Uterus (tissue), 4 donors: ENCODE measurements around the gene PNKD. TPM values are rescaled to one million over a fixed set of nuclear protein-coding genes. Genes with fewer than 3 reads are reported as not detected.
A peak's percentile ranks its signal among the peaks of the same experiment; 100 is the strongest.

Experiments used
- DNase-seq, 2 donors: peaks; one replicate each; pipeline ENCODE4 v3.0.0-alpha.2; 2019 to 2020
- H3K27ac ChIP-seq, 2 donors: fragments of 200-600 bp; sonication (generic); 1 replicate in 1 of 2; 2 replicates in 1 of 2; pipeline ENCODE4 v1.5.1; 2016 to 2018
- H3K27me3 ChIP-seq, 2 donors: fragments of 200-600 bp; sonication (generic); one replicate each; pipeline ENCODE4 v1.5.1; 2018 to 2019; ENCODE audit warnings: control low read depth in 1 of 2
- H3K36me3 ChIP-seq, 2 donors: fragments of 200-600 bp; sonication (generic); one replicate each; pipeline ENCODE4 v1.5.1; 2019; ENCODE audit warnings: control low read depth in 1 of 2
- H3K4me1 ChIP-seq, 2 donors: fragments of 200-600 bp; sonication (generic); one replicate each; pipeline ENCODE4 v1.5.1; 2018 to 2019; ENCODE audit warnings: control low read depth in 1 of 2
- H3K4me3 ChIP-seq, 2 donors: fragments of 200-600 bp; sonication (generic); 1 replicate in 1 of 2; 2 replicates in 1 of 2; pipeline ENCODE4 v1.5.1; 2018 to 2019; ENCODE audit warnings: mild to moderate bottlenecking in 1 of 2
- H3K9me3 ChIP-seq, 2 donors: fragments of 200-600 bp; sonication (generic); one replicate each; pipeline ENCODE4 v1.5.1; 2019; ENCODE audit warnings: control low read depth in 1 of 2
- POLR2A ChIP-seq, 2 donors: fragments of 450-650 bp; IDR thresholded peaks; one replicate each; pipeline ENCODE4 v1.6.1; 2016; ENCODE audit warnings: antibody characterized with exemption in 2 of 2, mild to moderate bottlenecking in 1 of 2, moderate library complexity in 1 of 2
- intact Hi-C: fragments of 100-400 bp; cut with DNase I; formaldehyde crosslinking; loops from one replicate; pipeline ENCODE4 v1.15.1; 2023; ENCODE audit warnings: low total_unique reads
- total RNA-seq, 4 donors: library from RNA; depleted of rRNA in 3 of 4; stranded (reverse); fragments of >200 nt in 3 of 4; gene quantifications; one replicate each; pipeline versions ENCODE4 v1.1.0 to v1.2.4, GENCODE V29; 2014 to 2023
- TF ChIP-seq, protein P1 (sequence below), 4 experiments: fragments of 200-600 bp in 2 of 4; fragments of 450-650 bp in 2 of 4; sonication (generic) in 2 of 4; IDR thresholded peaks; one replicate each; pipeline ENCODE4 v1.5.1; 2016 to 2019; ENCODE audit warnings: antibody characterized with exemption in 4 of 4, mild to moderate bottlenecking in 2 of 4, moderate library complexity in 1 of 4
- donor health status: DM: yes; HTN: yes; CAD: no.

PNKD gene
- total RNA-seq, 4 donors from 2014 or later, result 11.8 to 47.8 (median 31.7) TPM

GRCh38 chr2:218228366-218229090 is 41.8 kb upstream of the PNKD start:
- H3K27me3 ChIP-seq, result no peaks in the 10 kb centered on the region
- DNase-seq, result no peak
- no peak overlapping the region for H3K4me3 ChIP-seq
- peaks cover 0 to 5% of the 10 kb centered on the region in 2 donors for H3K4me1 ChIP-seq
- intact Hi-C loops, result no loop called here
- H3K9me3 ChIP-seq, result no peaks in the 10 kb centered on the region
- peak overlapping the region; percentile 51 to 56 for H3K27ac ChIP-seq
- no peaks in the 10 kb centered on the region for H3K36me3 ChIP-seq
- no peak for TF ChIP-seq POLR2A (IDR thresholded peaks at IDR 0.05)
- TF ChIP-seq, protein P1, sequence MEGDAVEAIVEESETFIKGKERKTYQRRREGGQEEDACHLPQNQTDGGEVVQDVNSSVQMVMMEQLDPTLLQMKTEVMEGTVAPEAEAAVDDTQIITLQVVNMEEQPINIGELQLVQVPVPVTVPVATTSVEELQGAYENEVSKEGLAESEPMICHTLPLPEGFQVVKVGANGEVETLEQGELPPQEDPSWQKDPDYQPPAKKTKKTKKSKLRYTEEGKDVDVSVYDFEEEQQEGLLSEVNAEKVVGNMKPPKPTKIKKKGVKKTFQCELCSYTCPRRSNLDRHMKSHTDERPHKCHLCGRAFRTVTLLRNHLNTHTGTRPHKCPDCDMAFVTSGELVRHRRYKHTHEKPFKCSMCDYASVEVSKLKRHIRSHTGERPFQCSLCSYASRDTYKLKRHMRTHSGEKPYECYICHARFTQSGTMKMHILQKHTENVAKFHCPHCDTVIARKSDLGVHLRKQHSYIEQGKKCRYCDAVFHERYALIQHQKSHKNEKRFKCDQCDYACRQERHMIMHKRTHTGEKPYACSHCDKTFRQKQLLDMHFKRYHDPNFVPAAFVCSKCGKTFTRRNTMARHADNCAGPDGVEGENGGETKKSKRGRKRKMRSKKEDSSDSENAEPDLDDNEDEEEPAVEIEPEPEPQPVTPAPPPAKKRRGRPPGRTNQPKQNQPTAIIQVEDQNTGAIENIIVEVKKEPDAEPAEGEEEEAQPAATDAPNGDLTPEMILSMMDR (IDR thresholded peaks at IDR 0.05), result no peak

DNA sequence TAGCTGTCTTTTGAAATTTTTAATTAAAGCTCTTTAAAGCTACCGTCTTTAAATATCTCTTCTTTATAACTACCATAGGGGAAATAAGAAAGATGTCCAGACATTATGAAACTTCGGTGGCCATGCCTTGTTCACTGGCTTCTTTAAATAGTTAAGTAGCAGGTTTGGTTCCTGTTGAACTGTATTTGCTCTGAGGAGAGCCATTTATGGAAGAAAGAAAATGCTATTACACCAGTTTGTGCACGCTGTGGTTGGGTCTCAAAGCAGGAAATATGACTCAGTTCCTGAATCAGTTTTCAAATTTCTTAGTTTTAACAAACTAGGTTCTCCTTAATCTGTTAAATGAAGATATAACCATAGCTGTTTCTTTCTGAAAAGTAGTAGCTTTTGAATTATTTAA is 41.1 kb upstream of the PNKD start:
- no peaks in the 10 kb centered on the region for H3K27me3 ChIP-seq
- peaks cover 0 to 5% of the 10 kb centered on the region in 2 donors for H3K4me1 ChIP-seq
- TF ChIP-seq POLR2A (IDR thresholded peaks at IDR 0.05), result no peak
- TF ChIP-seq, protein P1 (IDR thresholded peaks at IDR 0.05), result no peak
- DNase-seq, result no peak
- no peak overlapping the region for H3K4me3 ChIP-seq
- no peaks in the 10 kb centered on the region for H3K9me3 ChIP-seq
- intact Hi-C loops, result no loop called here
- peak overlapping the region; percentile 51 to 56 for H3K27ac ChIP-seq
- H3K36me3 ChIP-seq, result no peaks in the 10 kb centered on the region

DNA sequence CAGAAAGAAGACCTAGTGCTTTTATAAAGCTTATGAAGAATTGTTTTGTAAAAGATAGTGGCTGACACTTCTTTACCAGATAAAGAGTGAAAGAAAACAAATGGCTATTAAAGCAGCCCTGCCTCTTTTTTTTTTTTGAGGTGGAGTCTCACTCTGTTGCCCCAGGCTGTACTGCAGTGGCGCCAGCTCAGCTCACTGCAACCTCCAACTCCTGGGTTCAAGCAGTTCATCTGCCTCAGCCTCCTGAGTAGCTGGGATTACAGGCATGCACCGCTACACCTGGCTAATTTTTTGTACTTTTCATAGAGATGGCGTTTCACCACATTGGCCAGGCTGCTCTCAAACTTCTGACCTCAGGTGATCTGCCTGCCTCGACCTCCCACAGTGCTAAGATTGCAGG is 40.5 kb upstream of the PNKD start:
- Histone ChIP-seq H3K27me3 (no peaks in the 10 kb centered on the region), H3K4me3 (no peak overlapping the region), H3K4me1 (peaks cover 0 to 5% of the 10 kb centered on the region in 2 donors), H3K27ac (peak overlapping the region; percentile 41 to 56), H3K9me3 (no peaks in the 10 kb centered on the region), H3K36me3 (no peaks in the 10 kb centered on the region)
- intact Hi-C loops, result no loop called here
- no peak for DNase-seq
- TF ChIP-seq, protein P1 (IDR thresholded peaks at IDR 0.05), result no peak

DNA sequence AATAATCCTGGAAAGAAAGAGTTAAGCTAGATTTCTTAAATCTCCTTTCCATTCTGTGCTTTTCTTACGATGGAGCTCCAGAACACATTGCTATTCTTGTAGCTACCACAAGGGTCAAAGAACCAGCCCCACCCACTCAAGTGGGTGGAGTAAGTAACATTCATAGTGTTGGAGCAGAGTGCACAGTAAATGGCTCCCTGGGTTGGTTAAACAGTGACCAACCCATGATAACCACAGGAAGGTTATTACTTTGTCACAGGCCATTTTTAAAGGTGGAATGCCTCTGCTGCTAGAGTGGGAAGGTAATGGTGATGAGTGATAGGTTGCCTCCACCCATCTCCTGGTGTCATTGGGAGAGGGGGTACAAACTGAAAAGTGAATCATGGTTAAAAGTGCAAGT is 39.4 kb upstream of the PNKD start:
- no peak for TF ChIP-seq POLR2A (IDR thresholded peaks at IDR 0.05)
- TF ChIP-seq, protein P1 (IDR thresholded peaks at IDR 0.05), result no peak
- Histone ChIP-seq H3K4me3 (no peak overlapping the region), H3K36me3 (no peaks in the 10 kb centered on the region), H3K27me3 (no peaks in the 10 kb centered on the region), H3K4me1 (peaks cover 0 to 5% of the 10 kb centered on the region in 2 donors), H3K27ac (peak overlapping the region in 1 of 2 donors; percentile 56), H3K9me3 (no peaks in the 10 kb centered on the region)
- intact Hi-C loops, result no loop called here
- DNase-seq, result no peak

DNA sequence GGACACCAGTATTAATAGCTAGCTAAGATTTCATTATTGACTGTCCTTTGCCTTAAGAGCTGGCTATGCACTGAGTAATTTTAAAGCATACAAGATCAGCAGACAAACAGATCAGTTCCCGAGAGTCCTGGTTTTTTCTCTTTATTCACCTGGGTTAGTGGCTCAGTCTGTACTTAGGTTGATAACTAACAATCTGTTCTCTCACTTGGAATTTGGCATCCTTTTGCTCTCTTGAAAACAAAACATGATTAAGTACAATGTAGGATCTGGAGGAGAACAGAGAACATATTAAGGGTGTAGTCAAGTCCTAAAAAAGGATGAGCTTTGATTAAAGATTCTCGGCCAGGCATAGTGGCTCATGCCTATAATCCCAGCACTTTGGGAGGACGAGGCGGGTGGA is 36.8 kb upstream of the PNKD start:
- no peak for DNase-seq

More for the DNA sequence above, 36.8 kb upstream of the PNKD start:
- Histone ChIP-seq H3K27ac (no peak overlapping the region), H3K9me3 (no peaks in the 10 kb centered on the region), H3K4me1 (peaks cover 0 to 2% of the 10 kb centered on the region in 2 donors), H3K4me3 (no peak overlapping the region), H3K27me3 (no peaks in the 10 kb centered on the region), H3K36me3 (no peaks in the 10 kb centered on the region)
- TF ChIP-seq POLR2A (IDR thresholded peaks at IDR 0.05), result no peak
- TF ChIP-seq, protein P1 (IDR thresholded peaks at IDR 0.05), result no peak
- intact Hi-C loops, result no loop called here
